ENCODE results near the gene SFTA2. TPM values are rescaled to one million over a fixed set of nuclear protein-coding genes. Genes with fewer than 3 reads are reported as not detected.

Gene SFTA2
- total RNA-seq, 1 donor from 2014 or later = not detected

DNA sequence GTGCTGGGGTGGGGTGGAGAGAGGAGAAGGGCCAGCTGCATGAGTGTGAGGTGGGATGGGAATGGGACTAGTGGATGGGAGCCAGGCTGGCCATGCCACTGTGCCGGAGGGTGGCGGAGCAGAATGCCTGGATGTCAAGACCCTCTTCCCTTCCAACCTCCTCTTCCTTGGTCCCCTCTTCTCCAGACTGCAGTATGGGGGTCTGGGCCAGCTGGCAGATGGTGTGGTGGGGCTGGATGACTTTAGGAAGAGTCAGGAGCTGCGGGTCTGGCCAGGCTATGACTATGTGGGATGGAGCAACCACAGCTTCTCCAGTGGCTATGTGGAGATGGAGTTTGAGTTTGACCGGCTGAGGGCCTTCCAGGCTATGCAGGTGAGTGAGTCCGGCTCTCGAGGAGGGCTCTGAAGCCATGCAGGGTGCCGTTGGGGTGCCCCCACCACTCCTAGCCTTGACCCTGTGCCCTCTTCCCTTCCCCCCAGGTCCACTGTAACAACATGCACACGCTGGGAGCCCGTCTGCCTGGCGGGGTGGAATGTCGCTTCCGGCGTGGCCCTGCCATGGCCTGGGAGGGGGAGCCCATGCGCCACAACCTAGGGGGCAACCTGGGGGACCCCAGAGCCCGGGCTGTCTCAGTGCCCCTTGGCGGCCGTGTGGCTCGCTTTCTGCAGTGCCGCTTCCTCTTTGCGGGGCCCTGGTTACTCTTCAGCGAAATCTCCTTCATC is 40.0 kb downstream of the SFTA2 start:
- ChIA-PET CTCF (interaction anchor here (1.0 kb wide), 1 partner anchor 22 kb away, joined by 3 read pairs; the partner anchor contains the start of gene VARS2), POLR2A (no interaction called here)
- no peaks in the 10 kb centered on the region for H3K9me3 Mint-ChIP-seq
- no peak overlapping the region for H3K4me3 Mint-ChIP-seq
- H3K27ac Mint-ChIP-seq = no peak overlapping the region
- H3K36me3 Mint-ChIP-seq (ENCODE audit: low read depth) = peaks cover 43% of the 10 kb centered on the region
- intact Hi-C loops (cut with micrococcal nuclease) = no loop called here
- DNase-seq (no peak), ATAC-seq (ENCODE audit: low read depth) (no peak)
- H3K27me3 Mint-ChIP-seq = no peaks in the 10 kb centered on the region
- peaks cover 7% of the 10 kb centered on the region for H3K4me1 Mint-ChIP-seq
- TF ChIP-seq CTCF (IDR thresholded peaks at IDR 0.05) = no peak

GRCh38 chr6:30891450-30891723 is 40.6 kb downstream of the SFTA2 start:
- H3K4me1 Mint-ChIP-seq = peaks cover 11% of the 10 kb centered on the region
- peaks cover 40% of the 10 kb centered on the region for H3K36me3 Mint-ChIP-seq (ENCODE audit: low read depth)
- no peak for DNase-seq
- TF ChIP-seq CTCF (IDR thresholded peaks at IDR 0.05) = no peak
- ChIA-PET CTCF (interaction anchor here (1.0 kb wide), 1 partner anchor 23 kb away, joined by 3 read pairs; the partner anchor contains the start of gene VARS2), POLR2A (interaction anchor here (0.6 kb wide), 1 partner anchor 277 kb away, joined by 6 read pairs; no protein-coding TSS in a partner anchor)
- no peak overlapping the region for H3K4me3 Mint-ChIP-seq
- intact Hi-C loops (cut with micrococcal nuclease) = no loop called here
- H3K27ac Mint-ChIP-seq = no peak overlapping the region
- no peak for ATAC-seq (ENCODE audit: low read depth)
- no peaks in the 10 kb centered on the region for H3K27me3 Mint-ChIP-seq
- no peaks in the 10 kb centered on the region for H3K9me3 Mint-ChIP-seq

- Mint-ChIP-seq H3K27ac (no peak overlapping the region), H3K36me3 (ENCODE audit: low read depth) (peaks cover 37% of the 10 kb centered on the region), H3K27me3 (no peaks in the 10 kb centered on the region), H3K4me3 (no peak overlapping the region), H3K4me1 (peaks cover 16% of the 10 kb centered on the region), H3K9me3 (no peaks in the 10 kb centered on the region)
- DNase-seq (no peak), ATAC-seq (ENCODE audit: low read depth) (no peak)
- intact Hi-C loops (cut with micrococcal nuclease) = no loop called here
- TF ChIP-seq CTCF (IDR thresholded peaks at IDR 0.05) = no peak
- POLR2A ChIA-PET = interaction anchor here (0.6 kb wide), 1 partner anchor 276 kb away, joined by 6 read pairs; no protein-coding TSS in a partner anchor
- CTCF ChIA-PET = interaction anchor here (1.0 kb wide), 1 partner anchor 23 kb away, joined by 3 read pairs; the partner anchor contains the start of gene VARS2
These were observed 41.1 kb downstream of the SFTA2 start for GRCh38 chr6:30890646-30891449.

DNA sequence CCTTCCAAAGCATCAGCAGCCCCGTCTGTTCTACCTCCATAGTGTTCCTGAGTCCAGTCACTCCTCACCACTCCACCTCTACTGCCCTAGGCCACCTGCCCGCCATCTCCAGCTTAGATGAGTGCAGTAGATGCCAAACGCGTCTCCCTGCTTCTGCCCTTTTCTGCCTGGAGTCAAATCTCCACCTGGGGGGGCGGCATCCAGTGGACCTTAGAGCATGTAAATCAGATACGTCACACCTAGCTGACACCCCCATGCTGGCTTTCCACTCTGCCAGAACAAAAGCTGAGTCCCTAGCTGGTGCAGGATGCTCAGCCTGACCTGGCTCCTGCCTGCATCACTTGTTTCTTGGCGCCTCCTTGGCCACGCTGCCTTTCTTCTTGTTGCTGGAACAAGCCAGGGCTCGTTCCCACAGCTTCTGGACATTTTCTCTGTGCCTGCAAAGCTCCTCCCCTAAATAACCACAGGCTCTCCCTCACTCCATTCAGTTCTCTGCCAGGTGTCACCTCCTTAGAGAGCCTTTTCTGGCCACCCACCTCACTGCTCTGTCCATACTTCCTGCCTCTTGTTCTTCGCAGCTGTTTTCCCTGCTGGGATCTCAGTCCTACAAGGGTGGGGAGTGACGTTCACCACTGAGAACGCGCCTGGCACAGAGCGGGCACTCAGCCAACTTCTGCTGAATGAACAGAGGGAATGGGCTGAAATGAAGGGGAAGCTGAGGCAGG is 41.9 kb downstream of the SFTA2 start:
- ATAC-seq (ENCODE audit: low read depth) (no peak), DNase-seq (no peak)
- CTCF ChIA-PET = interaction anchor here (1.3 kb wide), 1 partner anchor 24 kb away, joined by 3 read pairs; the partner anchor contains the start of gene VARS2
- H3K4me1 Mint-ChIP-seq = peaks cover 24% of the 10 kb centered on the region
- peaks cover 32% of the 10 kb centered on the region for H3K36me3 Mint-ChIP-seq (ENCODE audit: low read depth)
- POLR2A ChIA-PET = no interaction called here
- H3K27me3 Mint-ChIP-seq = no peaks in the 10 kb centered on the region
- intact Hi-C loops (cut with micrococcal nuclease) = no loop called here
- TF ChIP-seq CTCF (IDR thresholded peaks at IDR 0.05) = no peak
- no peak overlapping the region for H3K4me3 Mint-ChIP-seq
- H3K27ac Mint-ChIP-seq = no peak overlapping the region
- no peaks in the 10 kb centered on the region for H3K9me3 Mint-ChIP-seq

All from activated B cell treated with CpG ODN at 0.5 μM for 24 hours (primary cell).